ENCODE results near the gene CLECL1. TPM values are rescaled to one million over a fixed set of nuclear protein-coding genes. Genes with fewer than 3 reads are reported as not detected.
A peak's percentile ranks its signal among the peaks of the same experiment; 100 is the strongest.

CLECL1 gene
- total RNA-seq, 1 donor from 2014 or later = not detected

GRCh38 chr12:9711664-9712063, 21.2 kb downstream of the CLECL1 start:
- no peak for TF ChIP-seq CTCF (IDR thresholded peaks at IDR 0.05; ENCODE audit: insufficient read depth, low read length, severe bottlenecking)
- FAIRE-seq = no peak

GRCh38 chr12:9710584-9711375, 22.1 kb downstream of the CLECL1 start:
- TF ChIP-seq CTCF (IDR thresholded peaks at IDR 0.05; ENCODE audit: insufficient read depth, low read length, severe bottlenecking) = no peak
- FAIRE-seq (no peak), DNase-seq (ENCODE audit: low read depth) (no peak)
- no peaks in the 10 kb centered on the region for H3K36me3 ChIP-seq (ENCODE audit: control insufficient read depth, insufficient read depth, low read length)
- H3K27me3 ChIP-seq (ENCODE audit: control insufficient read depth, insufficient read depth, low read length) = no peaks in the 10 kb centered on the region
- no peak overlapping the region for H3K4me3 ChIP-seq (ENCODE audit: low read depth, low read length)

More at GRCh38 chr12:9711664-9712063, 21.2 kb downstream of the CLECL1 start:
- Histone ChIP-seq H3K4me3 (ENCODE audit: low read depth, low read length) (no peak overlapping the region), H3K27me3 (ENCODE audit: control insufficient read depth, insufficient read depth, low read length) (no peaks in the 10 kb centered on the region), H3K36me3 (ENCODE audit: control insufficient read depth, insufficient read depth, low read length) (no peaks in the 10 kb centered on the region)
- DNase-seq (ENCODE audit: low read depth) = no peak

- Histone ChIP-seq H3K36me3 (ENCODE audit: control insufficient read depth, insufficient read depth, low read length) (no peaks in the 10 kb centered on the region), H3K4me3 (ENCODE audit: low read depth, low read length) (no peak overlapping the region), H3K27me3 (ENCODE audit: control insufficient read depth, insufficient read depth, low read length) (no peaks in the 10 kb centered on the region)
- no peak for FAIRE-seq
- TF ChIP-seq CTCF (IDR thresholded peaks at IDR 0.05; ENCODE audit: insufficient read depth, low read length, severe bottlenecking) = no peak
- DNase-seq (ENCODE audit: low read depth) = no peak
Observed at GRCh38 chr12:9708853-9709252, 24.0 kb downstream of the CLECL1 start.

GRCh38 chr12:9707864-9708808, 24.8 kb downstream of the CLECL1 start:
- no peaks in the 10 kb centered on the region for H3K27me3 ChIP-seq (ENCODE audit: control insufficient read depth, insufficient read depth, low read length)
- DNase-seq (ENCODE audit: low read depth) = peak; percentile 51
- no peak overlapping the region for H3K4me3 ChIP-seq (ENCODE audit: low read depth, low read length)
- peak; percentile 83 for TF ChIP-seq CTCF (IDR thresholded peaks at IDR 0.05; ENCODE audit: insufficient read depth, low read length, severe bottlenecking)
- no peaks in the 10 kb centered on the region for H3K36me3 ChIP-seq (ENCODE audit: control insufficient read depth, insufficient read depth, low read length)
- FAIRE-seq = peak; percentile 58

GRCh38 chr12:9707356-9707755, 25.5 kb downstream of the CLECL1 start:
- DNase-seq (ENCODE audit: low read depth) = no peak
- Histone ChIP-seq H3K4me3 (ENCODE audit: low read depth, low read length) (no peak overlapping the region), H3K27me3 (ENCODE audit: control insufficient read depth, insufficient read depth, low read length) (no peaks in the 10 kb centered on the region), H3K36me3 (ENCODE audit: control insufficient read depth, insufficient read depth, low read length) (no peaks in the 10 kb centered on the region)
- TF ChIP-seq CTCF (IDR thresholded peaks at IDR 0.05; ENCODE audit: insufficient read depth, low read length, severe bottlenecking) = no peak
- no peak for FAIRE-seq
